Measurements from ENCODE around the gene HS3ST4. TPM values are rescaled to one million over a fixed set of nuclear protein-coding genes. Genes with fewer than 3 reads are reported as not detected.
A peak's percentile ranks its signal among the peaks of the same experiment; 100 is the strongest.

The HS3ST4 gene
- total and polyA plus RNA-seq, 8 donors: 0.58 to 1.7 (median 0.81) TPM; not detected in 3

- no peak overlapping the region for H3K27ac ChIP-seq
- H3K4me3 ChIP-seq: no peak overlapping the region
- no peaks in the 10 kb centered on the region for H3K27me3 ChIP-seq
- WGBS, 5 donors: 42 to 59% (median 56%) methylated on average over 9 of the region's 9 CpGs
- H3K36me3 ChIP-seq: no peaks in the 10 kb centered on the region
- no peak for TF ChIP-seq EP300 (IDR thresholded peaks at IDR 0.05)
- TF ChIP-seq POLR2A (IDR thresholded peaks at IDR 0.05): no peak
- no peak for TF ChIP-seq CTCF (IDR thresholded peaks at IDR 0.05)
- no peak for TF ChIP-seq POLR2AphosphoS5 (IDR thresholded peaks at IDR 0.05)
- no peaks in the 10 kb centered on the region for H3K4me1 ChIP-seq
- no peak for DNase-seq
- H3K9me3 ChIP-seq: peaks cover 0 to under 1% (median 0%) of the 10 kb centered on the region in 4 donors
- intact Hi-C loops (cut with DNase I; ENCODE audit: low total_unique reads): no loop called here
Observed at GRCh38 chr16:25868706-25869370, 177.1 kb downstream of the HS3ST4 start.

GRCh38 chr16:25872369-25873070 lies 180.8 kb downstream of the HS3ST4 start:
- no peaks in the 10 kb centered on the region for H3K36me3 ChIP-seq
- TF ChIP-seq EP300 (IDR thresholded peaks at IDR 0.05) (no peak), POLR2AphosphoS5 (IDR thresholded peaks at IDR 0.05) (no peak), POLR2A (IDR thresholded peaks at IDR 0.05) (no peak), CTCF (IDR thresholded peaks at IDR 0.05) (no peak)
- H3K4me3 ChIP-seq: no peak overlapping the region
- intact Hi-C loops (cut with DNase I; ENCODE audit: low total_unique reads): no loop called here
- 67 to 86% (median 76%) methylated on average over 3 of the region's 3 CpGs for WGBS, 5 donors
- no peak for DNase-seq
- H3K27ac ChIP-seq: no peak overlapping the region
- H3K4me1 ChIP-seq: no peaks in the 10 kb centered on the region
- H3K9me3 ChIP-seq: no peaks in the 10 kb centered on the region
- H3K27me3 ChIP-seq: no peaks in the 10 kb centered on the region

GRCh38 chr16:25874196-25874595 lies 182.4 kb downstream of the HS3ST4 start:
- H3K27ac ChIP-seq: no peak overlapping the region
- H3K36me3 ChIP-seq: no peaks in the 10 kb centered on the region
- no peak for DNase-seq
- no peaks in the 10 kb centered on the region for H3K4me1 ChIP-seq
- no peaks in the 10 kb centered on the region for H3K27me3 ChIP-seq
- intact Hi-C loops (cut with DNase I; ENCODE audit: low total_unique reads): no loop called here
- no peaks in the 10 kb centered on the region for H3K9me3 ChIP-seq
- no peak overlapping the region for H3K4me3 ChIP-seq
- no peak for TF ChIP-seq POLR2A (IDR thresholded peaks at IDR 0.05)
- no peak for TF ChIP-seq CTCF (IDR thresholded peaks at IDR 0.05)
- no peak for TF ChIP-seq POLR2AphosphoS5 (IDR thresholded peaks at IDR 0.05)
- no peak for TF ChIP-seq EP300 (IDR thresholded peaks at IDR 0.05)

GRCh38 chr16:25875956-25876598 lies 184.3 kb downstream of the HS3ST4 start:
- intact Hi-C loops (cut with DNase I; ENCODE audit: low total_unique reads): no loop called here
- H3K27ac ChIP-seq: no peak overlapping the region
- DNase-seq: peak in 1 of 2 donors; percentile 41
- H3K4me1 ChIP-seq: no peaks in the 10 kb centered on the region
- WGBS, 5 donors: 76 to 97% (median 88%) methylated on average over 1 of the region's 1 CpG
- H3K27me3 ChIP-seq: no peaks in the 10 kb centered on the region
- H3K4me3 ChIP-seq: no peak overlapping the region
- no peaks in the 10 kb centered on the region for H3K36me3 ChIP-seq
- no peak for TF ChIP-seq POLR2AphosphoS5 (IDR thresholded peaks at IDR 0.05)
- H3K9me3 ChIP-seq: no peaks in the 10 kb centered on the region

All from stomach (tissue), 9 donors.